ENCODE data around the gene NOVA1.

- TF ChIP-seq ZMYM3 (CRISPR knock-in tag; IDR thresholded peaks at IDR 0.05) (no peak), ZNF562 (CRISPR knock-in tag; IDR thresholded peaks at IDR 0.05; ENCODE audit: borderline replicate concordance) (no peak), DNMT1 (CRISPR knock-in tag; IDR thresholded peaks at IDR 0.05) (no peak), ZNF292 (CRISPR knock-in tag; IDR thresholded peaks at IDR 0.05; ENCODE audit: borderline replicate concordance, low read depth) (no peak)
- TF ChIP-seq, protein P1, sequence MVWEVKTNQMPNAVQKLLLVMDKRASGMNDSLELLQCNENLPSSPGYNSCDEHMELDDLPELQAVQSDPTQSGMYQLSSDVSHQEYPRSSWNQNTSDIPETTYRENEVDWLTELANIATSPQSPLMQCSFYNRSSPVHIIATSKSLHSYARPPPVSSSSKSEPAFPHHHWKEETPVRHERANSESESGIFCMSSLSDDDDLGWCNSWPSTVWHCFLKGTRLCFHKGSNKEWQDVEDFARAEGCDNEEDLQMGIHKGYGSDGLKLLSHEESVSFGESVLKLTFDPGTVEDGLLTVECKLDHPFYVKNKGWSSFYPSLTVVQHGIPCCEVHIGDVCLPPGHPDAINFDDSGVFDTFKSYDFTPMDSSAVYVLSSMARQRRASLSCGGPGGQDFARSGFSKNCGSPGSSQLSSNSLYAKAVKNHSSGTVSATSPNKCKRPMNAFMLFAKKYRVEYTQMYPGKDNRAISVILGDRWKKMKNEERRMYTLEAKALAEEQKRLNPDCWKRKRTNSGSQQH (CRISPR knock-in tag; IDR thresholded peaks at IDR 0.05; ENCODE audit: low read depth), result no peak
- TF ChIP-seq, protein P2, sequence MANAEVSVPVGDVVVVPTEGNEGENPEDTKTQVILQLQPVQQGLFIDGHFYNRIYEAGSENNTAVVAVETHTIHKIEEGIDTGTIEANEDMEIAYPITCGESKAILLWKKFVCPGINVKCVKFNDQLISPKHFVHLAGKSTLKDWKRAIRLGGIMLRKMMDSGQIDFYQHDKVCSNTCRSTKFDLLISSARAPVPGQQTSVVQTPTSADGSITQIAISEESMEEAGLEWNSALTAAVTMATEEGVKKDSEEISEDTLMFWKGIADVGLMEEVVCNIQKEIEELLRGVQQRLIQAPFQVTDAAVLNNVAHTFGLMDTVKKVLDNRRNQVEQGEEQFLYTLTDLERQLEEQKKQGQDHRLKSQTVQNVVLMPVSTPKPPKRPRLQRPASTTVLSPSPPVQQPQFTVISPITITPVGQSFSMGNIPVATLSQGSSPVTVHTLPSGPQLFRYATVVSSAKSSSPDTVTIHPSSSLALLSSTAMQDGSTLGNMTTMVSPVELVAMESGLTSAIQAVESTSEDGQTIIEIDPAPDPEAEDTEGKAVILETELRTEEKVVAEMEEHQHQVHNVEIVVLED (CRISPR knock-in tag; IDR thresholded peaks at IDR 0.05; ENCODE audit: borderline replicate concordance), result no peak
These were observed 2.9 kb downstream of the NOVA1 start for GRCh38 chr14:26594756-26595545.
